Measurements from ENCODE around the gene CCDC141. TPM values are rescaled to one million over a fixed set of nuclear protein-coding genes. Genes with fewer than 3 reads are reported as not detected.

CCDC141 gene
- total and polyA plus RNA-seq, 12 donors = 0.34 to 42.1 (median 1.4) TPM

DNA sequence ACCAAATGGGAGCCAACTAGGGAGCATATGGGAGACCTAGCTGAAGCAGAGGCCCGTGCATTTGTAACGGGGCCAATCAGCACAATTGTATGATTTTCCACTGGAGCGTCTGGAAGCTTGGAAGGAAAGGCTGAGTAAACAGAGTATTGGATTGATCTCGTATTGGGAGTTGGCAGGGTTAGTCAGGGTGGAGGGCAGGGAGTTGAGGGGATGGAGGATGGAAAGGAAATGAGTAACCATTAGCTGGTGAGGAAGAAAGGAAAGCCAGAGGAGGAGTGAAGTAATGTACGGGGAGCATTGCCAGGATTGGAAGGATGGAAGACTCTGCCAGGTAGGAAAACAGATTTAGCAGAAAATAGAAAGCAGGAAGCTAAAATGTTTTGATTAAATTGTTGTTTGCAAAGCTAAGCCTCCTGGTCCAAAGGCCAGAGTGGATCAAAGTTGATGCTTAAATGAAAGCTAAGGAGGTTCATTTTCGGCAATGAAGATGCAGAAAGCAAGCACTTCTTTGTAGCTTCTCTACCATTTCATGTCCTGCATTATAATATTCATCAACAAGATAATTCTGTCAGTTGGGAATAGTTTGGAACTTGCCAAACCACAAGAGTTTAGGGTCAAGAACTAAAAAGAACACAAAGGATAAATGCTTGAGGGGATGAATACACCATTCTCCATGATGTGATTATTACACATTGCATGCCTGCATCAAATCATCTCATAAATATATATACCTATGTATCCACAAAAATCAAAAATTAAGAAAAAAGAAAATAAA, 167.1 kb downstream of the CCDC141 start:
- Histone ChIP-seq H3K4me1 (replicated peaks in 1 of 2) (peaks cover 0 to 3% of the 10 kb centered on the region in 2 donors), H3K36me3 (replicated peaks in 1 of 2) (no peaks in the 10 kb centered on the region), H3K27ac (no peak overlapping the region), H3K27me3 (no peaks in the 10 kb centered on the region), H3K9me3 (replicated peaks in 1 of 3) (no peaks in the 10 kb centered on the region), H3K4me3 (no peak overlapping the region)
- no peak for TF ChIP-seq POLR2A (IDR thresholded peaks at IDR 0.05)
- TF ChIP-seq, protein P1, sequence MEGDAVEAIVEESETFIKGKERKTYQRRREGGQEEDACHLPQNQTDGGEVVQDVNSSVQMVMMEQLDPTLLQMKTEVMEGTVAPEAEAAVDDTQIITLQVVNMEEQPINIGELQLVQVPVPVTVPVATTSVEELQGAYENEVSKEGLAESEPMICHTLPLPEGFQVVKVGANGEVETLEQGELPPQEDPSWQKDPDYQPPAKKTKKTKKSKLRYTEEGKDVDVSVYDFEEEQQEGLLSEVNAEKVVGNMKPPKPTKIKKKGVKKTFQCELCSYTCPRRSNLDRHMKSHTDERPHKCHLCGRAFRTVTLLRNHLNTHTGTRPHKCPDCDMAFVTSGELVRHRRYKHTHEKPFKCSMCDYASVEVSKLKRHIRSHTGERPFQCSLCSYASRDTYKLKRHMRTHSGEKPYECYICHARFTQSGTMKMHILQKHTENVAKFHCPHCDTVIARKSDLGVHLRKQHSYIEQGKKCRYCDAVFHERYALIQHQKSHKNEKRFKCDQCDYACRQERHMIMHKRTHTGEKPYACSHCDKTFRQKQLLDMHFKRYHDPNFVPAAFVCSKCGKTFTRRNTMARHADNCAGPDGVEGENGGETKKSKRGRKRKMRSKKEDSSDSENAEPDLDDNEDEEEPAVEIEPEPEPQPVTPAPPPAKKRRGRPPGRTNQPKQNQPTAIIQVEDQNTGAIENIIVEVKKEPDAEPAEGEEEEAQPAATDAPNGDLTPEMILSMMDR (IDR thresholded peaks at IDR 0.05) = no peak
- intact Hi-C loops (cut with DNase I) = no loop called here
- no peak for DNase-seq
- 59 to 78% (median 63%) methylated on average over 6 of the region's 6 CpGs for WGBS, 4 donors

DNA sequence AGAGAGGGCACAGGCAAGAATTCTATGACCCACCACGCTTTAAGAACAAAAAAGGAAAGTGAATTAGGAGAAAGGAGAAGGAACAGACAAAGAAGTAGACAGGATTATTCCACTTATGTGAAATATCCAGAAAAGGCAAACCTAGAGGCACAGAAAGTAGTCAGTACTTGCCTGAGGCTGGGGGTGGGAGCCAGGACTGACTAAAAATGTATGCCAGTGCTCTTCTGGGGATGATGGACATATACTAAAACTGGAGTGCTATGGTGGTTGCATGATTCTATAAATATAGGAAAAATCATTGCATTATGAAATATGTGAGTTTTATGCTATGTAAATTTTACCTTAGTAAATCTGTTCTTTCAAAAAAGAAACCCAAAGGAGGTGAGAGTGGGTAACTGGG, 168.9 kb downstream of the CCDC141 start:
- peaks cover 0 to 3% of the 10 kb centered on the region in 2 donors for H3K4me1 ChIP-seq (replicated peaks in 1 of 2)
- intact Hi-C loops (cut with DNase I) = no loop called here
- H3K27ac ChIP-seq = no peak overlapping the region
- TF ChIP-seq POLR2A (IDR thresholded peaks at IDR 0.05) = no peak
- TF ChIP-seq, protein P1 (IDR thresholded peaks at IDR 0.05) = no peak
- H3K4me3 ChIP-seq = no peak overlapping the region
- no peak for DNase-seq
- H3K36me3 ChIP-seq (replicated peaks in 1 of 2) = no peaks in the 10 kb centered on the region
- no peaks in the 10 kb centered on the region for H3K27me3 ChIP-seq
- H3K9me3 ChIP-seq (replicated peaks in 1 of 3) = no peaks in the 10 kb centered on the region
- WGBS, 4 donors = 85 to 96% (median 88%) methylated on average over 1 of the region's 1 CpG

DNA sequence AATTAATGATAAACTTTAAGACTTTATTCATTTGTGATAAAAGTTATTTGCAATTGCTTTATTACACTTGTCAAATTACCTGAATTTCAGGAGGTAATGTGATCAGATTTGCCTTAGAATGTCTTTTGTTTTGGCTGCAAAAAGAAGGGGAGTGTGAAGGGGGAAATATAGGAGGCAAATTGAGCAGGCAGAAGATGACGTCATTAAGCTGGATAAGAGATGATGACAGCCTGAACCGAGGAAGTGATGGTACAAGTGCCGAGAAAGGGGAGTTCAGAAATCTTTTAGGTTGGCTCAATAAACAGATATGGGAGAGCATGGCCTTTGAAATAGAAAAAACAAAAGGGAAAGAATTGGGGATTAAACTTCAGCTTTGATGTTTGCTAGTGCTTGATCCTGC, 169.7 kb downstream of the CCDC141 start:
- no peak for DNase-seq
- peaks cover 0 to 3% of the 10 kb centered on the region in 2 donors for H3K4me1 ChIP-seq (replicated peaks in 1 of 2)

DNA sequence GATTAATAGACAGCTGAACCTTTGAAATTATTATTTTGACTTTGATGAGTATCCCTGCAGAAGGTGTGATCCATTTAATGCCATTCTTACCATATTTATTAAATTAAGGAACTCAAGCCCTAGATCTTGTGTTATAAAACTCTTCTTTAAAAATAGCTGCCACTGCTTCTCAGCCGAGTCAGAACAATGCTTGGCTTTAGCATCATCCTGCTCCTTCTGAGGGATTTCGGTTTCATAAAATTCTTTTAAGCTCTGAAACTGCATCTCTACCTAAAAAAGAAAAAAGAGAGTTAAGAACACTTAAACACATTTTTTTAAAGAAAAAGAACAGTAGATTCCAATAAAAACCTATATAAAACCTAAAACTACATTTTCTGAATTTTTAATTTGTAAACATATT, 172.1 kb downstream of the CCDC141 start:
- Histone ChIP-seq H3K27me3 (no peaks in the 10 kb centered on the region), H3K27ac (no peak overlapping the region), H3K9me3 (replicated peaks in 1 of 3) (no peaks in the 10 kb centered on the region), H3K4me3 (no peak overlapping the region), H3K4me1 (replicated peaks in 1 of 2) (peaks cover 0 to 3% of the 10 kb centered on the region in 2 donors), H3K36me3 (replicated peaks in 1 of 2) (no peaks in the 10 kb centered on the region)
- no peak for DNase-seq
- 77 to 89% (median 84%) methylated on average over 2 of the region's 2 CpGs for WGBS, 4 donors
- TF ChIP-seq, protein P1 (IDR thresholded peaks at IDR 0.05) = no peak
- no peak for TF ChIP-seq POLR2A (IDR thresholded peaks at IDR 0.05)
- intact Hi-C loops (cut with DNase I) = no loop called here

More for the DNA sequence above, 169.7 kb downstream of the CCDC141 start:
- 77 to 91% (median 81%) methylated on average over 3 of the region's 3 CpGs for WGBS, 4 donors
- intact Hi-C loops (cut with DNase I) = no loop called here
- Histone ChIP-seq H3K27me3 (no peaks in the 10 kb centered on the region), H3K4me3 (no peak overlapping the region), H3K27ac (no peak overlapping the region), H3K9me3 (replicated peaks in 1 of 3) (no peaks in the 10 kb centered on the region), H3K36me3 (replicated peaks in 1 of 2) (no peaks in the 10 kb centered on the region)
- TF ChIP-seq POLR2A (IDR thresholded peaks at IDR 0.05) = no peak
- TF ChIP-seq, protein P1 (IDR thresholded peaks at IDR 0.05) = no peak
